Small intestine (tissue), 7 donors: ENCODE results near the gene LILRB2. TPM values are rescaled to one million over a fixed set of nuclear protein-coding genes. Genes with fewer than 3 reads are reported as not detected.
"Not testable (repeated sequence)": the region's sequence is repeated elsewhere in the genome, so short reads cannot be mapped to it uniquely, and the experiment has no call there.

ENCODE experiments used
- DNase-seq, 2 donors: peaks; one replicate each; pipeline versions ENCODE4 v3.0.0 to v3.0.0-alpha.2; 2013
- FAIRE-seq: peaks from 2 replicates; lab custom pipeline; 2012; peaks lifted over from hg19 to GRCh38; lab: Jason Lieb, UNC
- H3K27ac ChIP-seq, 3 donors: one replicate each; pipeline ENCODE4 v1.5.1; 2013; ENCODE audit warnings: low read length in 2 of 3, mild to moderate bottlenecking in 2 of 3, control low read depth in 1 of 3, inconsistent platforms in 1 of 3, low read depth in 1 of 3, moderate library complexity in 1 of 3
- H3K27me3 ChIP-seq, 3 donors: one replicate each; pipeline ENCODE4 v1.6.1; 2013; ENCODE audit warnings: low read length in 3 of 3, inconsistent platforms in 1 of 3; ENCODE audit not compliant: control insufficient read depth in 3 of 3, insufficient read depth in 3 of 3
- H3K36me3 ChIP-seq, 3 donors: one replicate each; pipeline ENCODE4 v1.6.1; 2013; ENCODE audit warnings: low read length in 3 of 3, inconsistent platforms in 1 of 3, low read depth in 1 of 3, mild to moderate bottlenecking in 1 of 3, moderate library complexity in 1 of 3; ENCODE audit not compliant: control insufficient read depth in 3 of 3, insufficient read depth in 2 of 3
- H3K4me1 ChIP-seq, 3 donors: one replicate each; pipeline ENCODE4 v1.6.1; 2013; ENCODE audit warnings: low read length in 2 of 3, inconsistent platforms in 1 of 3, low read depth in 1 of 3, mild to moderate bottlenecking in 1 of 3, moderate library complexity in 1 of 3; ENCODE audit not compliant: control insufficient read depth in 3 of 3, insufficient read depth in 2 of 3
- H3K4me3 ChIP-seq, 3 donors: one replicate each; pipeline ENCODE4 v1.5.1; 2013; ENCODE audit warnings: low read length in 3 of 3, control low read depth in 1 of 3, inconsistent platforms in 1 of 3, low read depth in 1 of 3, mild to moderate bottlenecking in 1 of 3, moderate library complexity in 1 of 3
- H3K9me3 ChIP-seq, 2 donors: one replicate each; pipeline ENCODE4 v1.6.1; 2013; ENCODE audit warnings: low read depth in 1 of 2, low read length in 1 of 2; ENCODE audit not compliant: control insufficient read depth in 2 of 2, insufficient read depth in 1 of 2
- WGBS, 3 donors: extraction: QIAGEN DNeasy Blood & Tissue Kit; methylation state at CpG; one replicate each; pipeline ENCODE4 v1.1.7; 2013; 5-methylcytosine and 5-hydroxymethylcytosine counted together
- polyA plus RNA-seq, 4 donors: library from polyadenylated mRNA; stranded (reverse) in 3 of 4; unstranded in 1 of 4; fragments of 200-250 nt in 3 of 4; fragments of 120-200 nt in 1 of 4; gene quantifications; one replicate each; pipeline versions ENCODE4 v1.2.1 to v1.2.3, GENCODE V29; 2013
- donor health status: healthy with polysubstance abuse.
- donor health status: control.
- donor health status: control.
- donor health status: Bipolar disorder and iron deficiency.
- donor health status: healthy.

Gene LILRB2
- polyA plus RNA-seq, 4 donors, result 0.22 to 4.7 (median 1.7) TPM

DNA sequence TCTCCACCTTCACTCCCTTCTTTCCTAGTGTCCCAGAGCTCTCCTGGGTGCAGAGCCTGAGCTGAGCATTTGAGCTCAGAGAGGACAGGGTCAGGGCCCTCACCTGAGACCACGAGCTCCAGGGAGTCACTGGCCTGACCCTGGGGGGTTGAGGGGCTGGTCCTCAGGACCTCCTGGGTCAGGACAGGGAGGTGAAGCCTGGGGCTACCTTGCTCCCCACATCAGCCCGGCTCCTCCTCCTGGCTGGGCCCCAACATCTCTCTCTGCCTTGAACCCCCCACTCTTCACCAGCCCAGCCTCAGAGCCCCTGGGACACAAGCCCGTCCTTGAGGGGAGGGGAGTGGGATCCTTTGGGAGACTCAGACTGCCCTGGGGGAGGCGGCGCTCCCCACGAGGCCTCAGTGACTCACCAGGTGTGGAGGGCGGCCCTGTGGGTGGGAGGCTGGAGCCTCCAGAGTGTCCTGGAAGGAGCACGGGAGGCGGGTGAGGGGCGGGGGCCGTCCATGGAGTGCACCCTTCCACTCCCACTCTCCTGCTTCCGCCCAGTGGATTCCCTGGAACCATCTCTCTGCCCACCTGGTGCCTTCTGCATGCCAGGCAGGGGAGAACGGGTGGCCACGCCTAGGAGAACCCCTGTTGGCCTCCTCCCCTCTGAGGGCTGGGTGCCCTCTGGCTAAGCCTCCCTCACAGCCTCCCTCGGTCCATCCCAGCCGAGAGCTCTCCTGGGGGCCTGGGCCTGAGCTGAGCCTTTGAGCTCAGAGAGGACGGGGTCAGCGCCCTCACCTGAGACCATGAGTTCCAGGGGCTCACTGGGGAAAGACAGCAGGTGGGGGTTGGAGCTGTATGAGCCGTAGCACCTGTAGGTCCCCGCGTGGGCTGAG is 41.2 kb downstream of the LILRB2 start:
- not testable (repeated sequence) for H3K4me1 ChIP-seq, H3K27ac ChIP-seq, FAIRE-seq, H3K36me3 ChIP-seq, H3K27me3 ChIP-seq, H3K4me3 ChIP-seq, DNase-seq, H3K9me3 ChIP-seq
- WGBS, 3 donors, result 64 to 72% (median 64%) methylated on average over 13 to 14 of the region's 21 CpGs

DNA sequence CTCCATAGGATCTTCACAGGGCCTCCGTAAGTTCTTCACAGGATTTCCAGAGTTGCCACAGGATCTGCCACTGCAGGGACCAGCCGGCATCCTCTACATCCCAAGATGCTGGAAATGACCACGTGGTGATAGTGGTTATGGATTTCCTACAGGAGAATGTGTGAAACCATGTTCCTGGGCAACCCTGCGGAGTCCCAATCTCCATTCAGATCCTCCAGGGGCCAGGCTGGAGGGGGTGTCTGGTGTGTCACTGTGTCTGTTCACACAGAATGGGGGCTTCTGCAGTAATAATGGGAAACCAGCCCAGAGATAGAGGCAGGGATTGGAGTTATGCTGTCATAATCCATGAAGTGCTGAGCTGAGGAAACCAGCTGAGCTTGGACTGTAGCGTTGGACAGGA is 47.0 kb downstream of the LILRB2 start:
- H3K4me3 ChIP-seq, result no peak overlapping the region
- H3K27ac ChIP-seq, result no peak overlapping the region
- 17 to 84% (median 51%) methylated on average over 5 of the region's 5 CpGs for WGBS, 3 donors
- FAIRE-seq (no peak), DNase-seq (no peak)
- H3K9me3 ChIP-seq, result no peaks in the 10 kb centered on the region
- no peaks in the 10 kb centered on the region for H3K36me3 ChIP-seq
- peaks cover 0 to 6% (median 0%) of the 10 kb centered on the region in 3 donors for H3K27me3 ChIP-seq
- peaks cover 0 to 9% (median 0%) of the 10 kb centered on the region in 3 donors for H3K4me1 ChIP-seq

DNA sequence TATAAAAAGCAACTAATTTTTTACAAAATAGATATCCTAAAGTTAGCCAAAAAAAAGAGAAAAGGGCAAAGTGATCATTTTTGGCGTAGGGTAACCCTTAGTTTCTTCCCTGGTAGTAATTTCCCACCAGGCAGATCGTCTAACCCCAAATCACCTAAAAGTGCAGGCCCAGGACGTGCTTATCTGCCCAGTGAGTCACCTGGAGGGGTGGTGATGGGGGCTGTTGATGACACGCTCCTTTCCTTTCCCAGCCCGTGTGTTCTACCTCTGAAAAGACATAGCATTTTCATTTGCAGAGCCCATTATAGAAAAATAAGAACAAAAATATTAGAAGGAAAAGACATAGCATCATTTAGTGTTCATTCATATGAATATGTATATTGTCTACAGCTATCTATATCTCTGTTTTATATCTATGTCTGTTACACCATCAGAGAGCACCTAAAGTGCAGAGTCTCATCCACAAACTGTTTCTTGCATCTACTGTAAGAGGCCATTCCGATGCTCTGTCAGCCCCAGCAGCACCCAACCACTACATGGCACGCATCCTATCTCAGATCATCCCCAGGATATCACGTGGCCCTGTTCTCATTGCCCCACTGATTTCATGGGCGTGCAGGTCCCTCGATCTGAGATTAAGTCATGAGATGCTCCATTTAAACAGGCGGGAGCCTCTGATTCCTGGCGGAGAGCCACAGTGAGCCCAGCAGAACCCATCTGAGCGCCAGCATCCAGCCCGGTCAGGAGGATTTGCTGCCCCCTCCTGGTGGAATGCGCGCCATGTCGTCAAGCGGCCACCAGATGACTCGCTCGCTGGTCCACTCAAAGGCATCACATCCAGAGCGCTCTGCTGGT is 49.6 kb downstream of the LILRB2 start:
- no peak for FAIRE-seq
- WGBS, 3 donors, result 7 to 16% (median 11%) methylated on average over 21 of the region's 21 CpGs

DNA sequence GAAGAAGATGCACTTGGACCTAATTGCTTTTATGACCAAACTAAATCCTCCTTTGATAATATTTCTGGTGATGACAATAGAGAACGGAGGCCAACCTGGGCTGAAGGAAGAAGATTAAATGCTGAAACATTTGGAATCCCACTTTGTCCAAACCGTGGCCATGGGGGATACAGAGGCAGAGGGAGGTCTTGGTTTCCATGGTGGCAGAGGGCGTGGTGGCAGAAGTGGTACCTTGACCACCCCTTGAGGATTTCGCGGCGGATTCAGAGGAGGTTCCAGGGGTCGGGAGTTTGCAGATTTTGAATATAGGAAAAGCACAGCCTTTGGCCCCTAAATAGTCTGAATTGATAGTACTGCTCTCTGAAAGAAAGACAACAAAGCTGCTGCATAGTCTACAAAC is 50.9 kb downstream of the LILRB2 start:
- Histone ChIP-seq H3K4me3 (no peak overlapping the region), H3K36me3 (no peaks in the 10 kb centered on the region), H3K27me3 (peaks cover 0 to 9% (median 1%) of the 10 kb centered on the region in 3 donors), H3K27ac (no peak overlapping the region), H3K9me3 (no peaks in the 10 kb centered on the region), H3K4me1 (peaks cover 0 to 9% (median 0%) of the 10 kb centered on the region in 3 donors)
- 65 to 81% (median 71%) methylated on average over 7 of the region's 7 CpGs for WGBS, 3 donors
- FAIRE-seq (no peak), DNase-seq (no peak)

More for the DNA sequence above, 49.6 kb downstream of the LILRB2 start:
- H3K27ac ChIP-seq, result no peak overlapping the region
- peaks cover 0 to 6% (median 1%) of the 10 kb centered on the region in 3 donors for H3K27me3 ChIP-seq
- DNase-seq, result peak; percentile 88 to 90
- H3K4me3 ChIP-seq, result no peak overlapping the region
- H3K9me3 ChIP-seq, result no peaks in the 10 kb centered on the region
- H3K36me3 ChIP-seq, result no peaks in the 10 kb centered on the region
- H3K4me1 ChIP-seq, result peaks cover 0 to 9% (median 0%) of the 10 kb centered on the region in 3 donors

DNA sequence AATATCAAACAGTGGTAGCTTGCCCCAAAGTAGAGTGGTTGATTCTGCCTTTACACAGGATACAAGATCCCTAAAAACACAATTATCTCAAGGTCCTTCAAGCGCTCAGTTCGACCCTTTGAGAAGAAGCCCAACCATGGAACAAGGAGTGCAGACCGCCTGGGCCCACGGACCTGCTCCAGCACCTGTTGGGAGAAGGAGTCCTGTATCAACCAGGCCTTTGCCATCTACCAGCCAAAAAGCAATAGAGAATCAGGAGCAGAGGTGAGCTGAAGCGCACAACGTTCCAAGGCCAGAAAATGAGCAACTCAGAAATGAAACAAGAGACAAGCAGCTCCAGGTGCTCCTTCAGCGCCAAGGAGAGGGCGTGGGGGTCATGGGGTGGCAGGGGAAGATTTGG is 51.8 kb downstream of the LILRB2 start:
- 83 to 89% (median 88%) methylated on average over 8 of the region's 8 CpGs for WGBS, 3 donors
- FAIRE-seq, result no peak

GRCh38 chr19:54224619-54225018 is 56.3 kb downstream of the LILRB2 start:
- not testable (repeated sequence) for H3K27ac ChIP-seq, H3K27me3 ChIP-seq, H3K36me3 ChIP-seq, H3K4me3 ChIP-seq, H3K4me1 ChIP-seq, DNase-seq, FAIRE-seq, H3K9me3 ChIP-seq
- 69 to 83% (median 73%) methylated on average over 8 to 10 of the region's 10 CpGs for WGBS, 3 donors

More for the DNA sequence above, 51.8 kb downstream of the LILRB2 start:
- no peak overlapping the region for H3K4me3 ChIP-seq
- H3K36me3 ChIP-seq, result no peaks in the 10 kb centered on the region
- no peaks in the 10 kb centered on the region for H3K9me3 ChIP-seq
- H3K4me1 ChIP-seq, result peaks cover 0 to 9% (median 0%) of the 10 kb centered on the region in 3 donors
- DNase-seq, result no peak
- no peak overlapping the region for H3K27ac ChIP-seq
- peaks cover 0 to 9% (median 1%) of the 10 kb centered on the region in 3 donors for H3K27me3 ChIP-seq

DNA sequence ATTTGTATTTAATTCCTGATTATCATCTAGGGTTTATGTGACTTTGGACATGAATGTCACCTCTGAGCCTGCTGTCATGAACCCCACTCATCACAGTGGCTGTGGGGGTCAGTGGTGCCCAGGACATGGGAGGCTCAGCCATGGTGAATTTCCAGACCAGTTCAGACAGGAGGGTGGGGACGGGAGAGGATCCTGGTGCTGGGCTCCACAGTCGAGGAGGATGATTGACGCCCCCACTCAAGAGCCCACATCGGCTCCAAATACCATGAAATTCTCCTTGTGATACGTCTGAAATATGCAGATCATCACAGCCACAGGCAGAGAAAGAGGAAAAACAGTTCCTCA is 57.0 kb downstream of the LILRB2 start:
- not testable (repeated sequence) for H3K36me3 ChIP-seq, H3K4me3 ChIP-seq, H3K27me3 ChIP-seq, FAIRE-seq, DNase-seq, H3K9me3 ChIP-seq, H3K27ac ChIP-seq, H3K4me1 ChIP-seq
- WGBS, 3 donors, result 47 to 59% (median 54%) methylated on average over 4 to 5 of the region's 5 CpGs
